ENCODE measurements around the gene EZH1.

GRCh38 chr17:42766124-42766523 lies 21.3 kb upstream of the EZH1 start:
- no peak for TF ChIP-seq EZH2 (IDR thresholded peaks at IDR 0.05; ENCODE audit: borderline replicate concordance)
- no peak for TF ChIP-seq CTCF (IDR thresholded peaks at IDR 0.05; ENCODE audit: poor library complexity)
